HL-60/S4 treated with phorbol 12-myristate 13-acetate at 8.2 ng/mL for 4 days and 3 days (cell line): Measurements from ENCODE around the gene TTC34.

Experiments used
- in situ Hi-C: fragments of 300-500 bp; cut with MboI; formaldehyde crosslinking; loops from 2 replicates; pipeline ENCODE4 v1.15.0; 2022; ENCODE audit warnings: low sequenced_read_pairs

TTC34 gene

GRCh38 chr1:2814511-2815075 lies 13.1 kb upstream of the TTC34 start:
- in situ Hi-C loops: no loop called here

GRCh38 chr1:2812939-2813653 lies 11.6 kb upstream of the TTC34 start:
- in situ Hi-C loops: no loop called here

GRCh38 chr1:2812136-2812535 lies 10.6 kb upstream of the TTC34 start:
- in situ Hi-C loops: no loop called here

GRCh38 chr1:2811533-2811918 lies 10.0 kb upstream of the TTC34 start:
- in situ Hi-C loops: no loop called here

DNA sequence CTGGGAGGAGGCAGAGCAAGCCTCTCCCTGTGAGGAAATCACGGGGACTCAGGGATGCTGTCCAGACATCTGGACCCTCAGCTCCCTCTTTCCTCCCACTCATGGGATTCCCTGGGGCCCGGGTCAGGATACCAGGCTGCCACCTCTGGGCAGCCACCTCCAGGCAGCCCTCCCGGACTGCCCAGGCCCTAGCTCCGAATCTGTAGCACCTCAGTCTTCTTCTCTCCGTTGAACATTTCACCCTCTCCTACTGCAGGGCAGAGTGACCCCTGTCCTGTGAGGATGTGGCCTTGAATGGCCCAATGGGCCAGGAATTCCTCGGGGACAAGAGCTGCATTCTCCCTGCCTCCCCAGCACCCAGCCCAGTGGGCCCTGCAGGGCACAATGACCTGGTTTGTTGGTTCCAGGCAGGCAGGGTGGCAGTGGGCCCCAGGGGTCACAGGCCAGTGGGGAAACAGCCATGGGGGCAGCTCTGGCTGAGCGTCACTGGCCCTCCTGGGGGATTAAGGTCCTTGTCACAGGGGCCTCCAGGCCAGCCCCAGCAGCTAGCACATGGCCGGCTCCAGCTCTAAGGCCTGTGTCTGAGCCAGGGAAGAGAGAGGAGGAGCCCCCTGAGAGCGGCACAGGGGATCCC lies 9.5 kb upstream of the TTC34 start:
- in situ Hi-C loops: no loop called here

- in situ Hi-C loops: no loop called here
Observed at GRCh38 chr1:2810281-2810680, 8.8 kb upstream of the TTC34 start.

GRCh38 chr1:2809656-2810055 lies 8.2 kb upstream of the TTC34 start:
- in situ Hi-C loops: no loop called here

- in situ Hi-C loops: no loop called here
Observed at GRCh38 chr1:2808831-2809605, 7.5 kb upstream of the TTC34 start.

GRCh38 chr1:2808386-2808705 lies 6.9 kb upstream of the TTC34 start:
- in situ Hi-C loops: no loop called here

- in situ Hi-C loops: no loop called here
Observed at GRCh38 chr1:2807678-2808385, 6.3 kb upstream of the TTC34 start.

DNA sequence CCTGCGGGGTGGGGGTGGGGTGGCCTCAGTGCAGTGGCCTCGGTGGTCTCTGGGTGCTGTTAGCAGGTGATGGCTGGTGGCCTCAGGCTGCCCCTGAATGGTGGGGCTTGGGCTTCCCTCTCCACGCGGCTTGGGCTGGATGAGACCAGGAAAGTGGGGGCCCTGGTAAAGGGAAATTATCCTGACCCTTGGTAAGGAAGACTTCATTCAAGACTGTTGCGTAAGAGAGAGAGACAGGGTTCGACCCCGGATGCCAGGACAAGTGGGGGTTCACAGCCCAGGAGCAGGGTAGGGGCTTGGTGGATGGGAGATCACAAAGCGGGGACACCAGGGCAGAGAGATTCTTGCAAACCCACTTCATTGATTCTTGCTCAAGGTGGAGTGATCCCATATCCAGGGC lies 5.5 kb upstream of the TTC34 start:
- in situ Hi-C loops: no loop called here

DNA sequence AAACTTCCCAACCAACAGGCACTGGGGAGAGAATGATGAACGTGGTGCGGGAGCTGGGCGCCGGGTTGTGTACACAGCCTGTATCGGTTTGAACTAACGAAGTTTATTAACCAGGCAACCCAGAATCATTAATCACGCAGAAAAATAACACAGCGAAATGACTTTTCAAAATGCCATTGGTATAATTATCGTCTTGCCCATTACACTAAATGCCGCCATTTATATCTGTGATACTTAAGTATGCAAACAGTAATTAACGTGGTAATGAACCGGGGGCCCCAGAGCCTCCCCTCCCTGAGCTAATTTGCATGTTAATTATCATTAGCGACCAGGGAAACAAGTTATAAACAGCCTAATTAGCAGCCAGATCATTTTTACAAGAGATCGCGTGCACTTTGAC lies 5.1 kb upstream of the TTC34 start:
- in situ Hi-C loops: no loop called here

- in situ Hi-C loops: no loop called here
Observed at GRCh38 chr1:2805801-2806430, 4.4 kb upstream of the TTC34 start.

- in situ Hi-C loops: no loop called here
Observed at GRCh38 chr1:2804628-2805351, 3.3 kb upstream of the TTC34 start.

GRCh38 chr1:2803931-2804627 lies 2.6 kb upstream of the TTC34 start:
- in situ Hi-C loops: no loop called here

DNA sequence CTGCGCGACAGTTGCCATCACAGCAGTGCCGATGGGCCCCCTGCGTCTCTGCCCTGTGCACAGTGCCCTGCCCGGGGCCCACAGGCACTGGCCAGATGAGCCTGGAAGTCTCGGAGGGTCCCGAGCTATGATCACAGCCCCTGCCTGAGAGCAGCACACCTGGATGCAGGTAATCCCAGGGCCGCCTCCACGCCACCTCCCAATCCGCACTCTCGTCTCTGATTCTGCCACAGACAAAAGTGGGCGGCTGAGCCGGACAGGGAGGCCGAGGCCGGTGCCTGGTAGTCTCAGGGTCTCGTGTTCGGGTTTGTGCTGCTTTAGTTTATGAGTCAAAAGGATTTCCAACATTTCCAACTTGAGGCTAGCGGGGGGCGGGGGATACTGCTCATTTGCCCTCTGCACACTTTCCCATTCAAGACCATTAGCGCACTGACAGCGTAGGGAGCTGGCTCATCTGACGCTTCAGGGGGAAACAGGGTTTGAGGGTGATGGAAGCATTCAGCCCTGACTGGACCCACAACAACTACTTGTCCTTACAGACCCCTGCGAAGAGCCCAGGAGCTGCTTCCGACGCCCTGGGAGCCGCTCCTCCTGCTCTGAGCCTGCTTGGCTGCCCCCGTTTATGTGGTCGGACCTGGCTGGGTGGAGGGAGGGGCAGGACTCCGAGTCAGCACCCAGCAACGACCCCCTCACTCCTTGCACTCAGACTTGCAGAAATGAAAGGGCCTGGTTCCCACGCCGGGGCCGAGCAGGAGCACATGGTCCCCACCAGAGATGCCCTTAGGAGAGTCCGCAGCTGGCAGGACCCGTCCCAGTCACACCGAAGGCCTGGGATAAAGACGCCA lies 1.8 kb upstream of the TTC34 start:
- in situ Hi-C loops: no loop called here

GRCh38 chr1:2802421-2802961 lies 998 bp upstream of the TTC34 start:
- in situ Hi-C loops: no loop called here

DNA sequence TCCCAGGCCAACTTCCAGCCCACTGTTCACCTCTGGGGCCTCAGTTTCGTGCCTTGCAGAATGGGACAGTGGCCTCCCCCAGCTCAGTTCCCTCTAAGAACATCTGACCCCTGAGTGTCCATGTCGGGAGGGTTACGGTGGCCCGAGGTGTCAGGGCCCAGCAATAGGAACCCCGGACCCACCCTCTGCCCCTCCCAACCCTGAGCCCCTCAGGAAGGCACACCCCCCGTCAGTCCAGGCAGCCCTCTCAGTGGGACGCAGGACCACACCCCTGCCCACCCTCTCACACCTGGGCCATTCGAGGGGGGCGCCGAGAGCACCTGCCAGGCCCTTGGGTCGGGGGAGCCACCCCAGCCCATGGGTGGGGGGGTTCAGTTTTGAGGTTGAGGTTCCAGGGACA lies 447 bp downstream of the TTC34 start:
- in situ Hi-C loops: no loop called here
